Measurements from ENCODE around the gene LRRC36.
A peak's percentile ranks its signal among the peaks of the same experiment; 100 is the strongest.
"Not testable (repeated sequence)": the region's sequence is repeated elsewhere in the genome, so short reads cannot be mapped to it uniquely, and the experiment has no call there.

Gene LRRC36

GRCh38 chr16:67345401-67345800 lies 18.8 kb downstream of the LRRC36 start:
- DNase-seq = no peak

- DNase-seq = no peak
These were observed 19.7 kb downstream of the LRRC36 start for GRCh38 chr16:67346341-67346740.

- no peak for DNase-seq
These were observed 22.6 kb downstream of the LRRC36 start for GRCh38 chr16:67349172-67349571.

- no peak for DNase-seq
These were observed 23.7 kb downstream of the LRRC36 start for GRCh38 chr16:67350324-67350723.

- not testable (repeated sequence) for DNase-seq
These were observed 25.8 kb downstream of the LRRC36 start for GRCh38 chr16:67352463-67352862.

- no peak for DNase-seq
These were observed 29.8 kb downstream of the LRRC36 start for GRCh38 chr16:67356396-67356795.

- DNase-seq = no peak
These were observed 30.9 kb downstream of the LRRC36 start for GRCh38 chr16:67357561-67357960.

GRCh38 chr16:67359540-67360269 lies 33.1 kb downstream of the LRRC36 start:
- DNase-seq = not testable (repeated sequence)

GRCh38 chr16:67361038-67361437 lies 34.4 kb downstream of the LRRC36 start:
- no peak for DNase-seq

GRCh38 chr16:67364600-67365235 lies 38.1 kb downstream of the LRRC36 start:
- no peak for DNase-seq

GRCh38 chr16:67370661-67371060 lies 44.0 kb downstream of the LRRC36 start:
- no peak for DNase-seq

- no peak for DNase-seq
These were observed 46.0 kb downstream of the LRRC36 start for GRCh38 chr16:67372664-67373063.

GRCh38 chr16:67376012-67376411 lies 49.4 kb downstream of the LRRC36 start:
- DNase-seq = not testable (repeated sequence)

- DNase-seq = no peak
These were observed 52.0 kb downstream of the LRRC36 start for GRCh38 chr16:67378642-67379041.

- DNase-seq = no peak
These were observed 56.7 kb downstream of the LRRC36 start for GRCh38 chr16:67383284-67383683.

GRCh38 chr16:67384778-67385510 lies 58.3 kb downstream of the LRRC36 start:
- no peak for DNase-seq

GRCh38 chr16:67386861-67387455 lies 60.3 kb downstream of the LRRC36 start:
- peak; percentile 21 for DNase-seq

- DNase-seq = peak; percentile 9
These were observed 61.0 kb downstream of the LRRC36 start for GRCh38 chr16:67387479-67388079.

GRCh38 chr16:67388191-67388590 lies 61.6 kb downstream of the LRRC36 start:
- DNase-seq = peak; percentile 13

GRCh38 chr16:67388591-67388990 lies 62.0 kb downstream of the LRRC36 start:
- peak; percentile 1 for DNase-seq

GRCh38 chr16:67389911-67390815 lies 63.5 kb downstream of the LRRC36 start:
- peak; percentile 18 for DNase-seq
